Fibroblast of the aortic adventitia (primary cell): Measurements from ENCODE around the gene CCL18. TPM values are rescaled to one million over a fixed set of nuclear protein-coding genes. Genes with fewer than 3 reads are reported as not detected.
"Not testable (repeated sequence)": the region's sequence is repeated elsewhere in the genome, so short reads cannot be mapped to it uniquely, and the experiment has no call there.

Source experiments
- DNase-seq: peaks from one replicate; pipeline ENCODE4 v3.0.0-alpha.2; 2010; ENCODE audit warnings: low read depth
- H3K4me3 ChIP-seq: 2 replicates; pipeline ENCODE4 v1.5.1; 2011; ENCODE audit warnings: low read depth, mild to moderate bottlenecking, control low read depth, low read length, moderate library complexity
- CTCF ChIP-seq: IDR thresholded peaks from 2 replicates; pipeline ENCODE4 v1.5.1; 2011; ENCODE audit warnings: mild to moderate bottlenecking, low read length, control low read depth, inconsistent platforms; ENCODE audit not compliant: insufficient read depth
- total RNA-seq: library from RNA; depleted of rRNA; stranded (reverse); fragments of >200 nt; gene quantifications from 2 replicates; pipeline ENCODE4 v1.2.3, GENCODE V29; 2012; ENCODE audit warnings: low replicate concordance

Gene CCL18
- total RNA-seq, result not detected in 2 replicates

GRCh38 chr17:36063786-36064541 is at the start of gene CCL18:
Gene CCL18 (plus strand): TSS chr17:36064272. CDS start chr17:36064343, 71 bp downstream.
- no peak for DNase-seq
- H3K4me3 ChIP-seq, result no peak within 1 kb of the TSS
- no peak for TF ChIP-seq CTCF

- no peak overlapping the region for H3K4me3 ChIP-seq
- DNase-seq, result no peak
- TF ChIP-seq CTCF, result no peak
Measured at GRCh38 chr17:36014946-36015345, 49.1 kb upstream of the CCL18 start.

GRCh38 chr17:36015895-36016294 is 48.2 kb upstream of the CCL18 start:
- not testable (repeated sequence) for DNase-seq, H3K4me3 ChIP-seq

- no peak for TF ChIP-seq CTCF
- no peak for DNase-seq
- no peak overlapping the region for H3K4me3 ChIP-seq
Measured at GRCh38 chr17:36016555-36016954, 47.5 kb upstream of the CCL18 start.

GRCh38 chr17:36017799-36018198 is 46.3 kb upstream of the CCL18 start, which contains the start of gene CCL23:
Gene CCL23 (minus strand): TSS chr17:36017972. CDS start chr17:36017897, 75 bp downstream.
- H3K4me3 ChIP-seq, result no peak within 1 kb of the TSS
- DNase-seq, result no peak
- TF ChIP-seq CTCF, result no peak

- H3K4me3 ChIP-seq, result no peak overlapping the region
- TF ChIP-seq CTCF, result no peak
- DNase-seq, result no peak
Measured at GRCh38 chr17:36019423-36019822, 44.6 kb upstream of the CCL18 start.

- H3K4me3 ChIP-seq, result no peak overlapping the region
- DNase-seq, result no peak
- TF ChIP-seq CTCF, result no peak
Measured at GRCh38 chr17:36024106-36024869, 39.8 kb upstream of the CCL18 start.
